Mesangial cell (primary cell): ENCODE data around the gene TRANK1. TPM values are rescaled to one million over a fixed set of nuclear protein-coding genes. Genes with fewer than 3 reads are reported as not detected.

ENCODE experiments used
- total RNA-seq: library from RNA; depleted of rRNA; stranded (reverse); fragments of >200 nt; gene quantifications from 2 replicates; pipeline ENCODE4 v1.2.3, GENCODE V29; 2015

Gene TRANK1
- total RNA-seq = 2.4 and 9.6 TPM in 2 replicates

DNA sequence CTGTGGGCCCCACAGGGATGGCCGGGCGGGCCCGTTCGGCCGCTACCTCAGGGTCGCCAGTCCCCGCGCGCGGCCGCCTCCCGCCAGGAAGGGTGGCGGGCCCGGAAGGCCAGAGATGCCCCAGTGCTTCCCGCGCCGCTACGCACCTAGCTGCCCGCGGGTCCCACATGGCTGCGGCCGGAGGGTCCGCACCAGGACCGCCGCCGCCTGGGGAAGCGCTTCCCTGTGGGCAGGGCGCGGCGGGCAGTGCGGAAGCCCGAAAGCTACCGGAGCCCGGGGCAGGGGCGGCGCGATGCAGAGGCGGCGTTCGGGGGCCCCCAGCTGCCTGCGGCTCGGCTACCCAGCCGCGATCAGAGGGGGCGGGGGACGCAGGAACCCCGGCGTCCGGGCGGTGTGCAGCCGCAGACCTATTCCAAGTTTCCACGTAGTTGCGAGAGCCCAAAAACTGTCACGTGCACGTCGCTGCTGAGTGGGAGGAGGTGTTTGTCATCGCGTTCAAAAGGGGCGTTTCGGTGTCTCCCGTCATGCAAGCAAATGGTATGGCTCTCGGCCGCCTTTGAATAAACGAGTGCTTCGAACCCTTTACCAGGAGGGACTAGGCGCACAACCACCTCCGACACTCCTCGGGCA, at the start of gene TRANK1:
Gene TRANK1, minus strand, starts transcription at position 414 of the 630 bp plus-strand sequence. Its CDS starts 245 bp downstream, at position 169.

DNA sequence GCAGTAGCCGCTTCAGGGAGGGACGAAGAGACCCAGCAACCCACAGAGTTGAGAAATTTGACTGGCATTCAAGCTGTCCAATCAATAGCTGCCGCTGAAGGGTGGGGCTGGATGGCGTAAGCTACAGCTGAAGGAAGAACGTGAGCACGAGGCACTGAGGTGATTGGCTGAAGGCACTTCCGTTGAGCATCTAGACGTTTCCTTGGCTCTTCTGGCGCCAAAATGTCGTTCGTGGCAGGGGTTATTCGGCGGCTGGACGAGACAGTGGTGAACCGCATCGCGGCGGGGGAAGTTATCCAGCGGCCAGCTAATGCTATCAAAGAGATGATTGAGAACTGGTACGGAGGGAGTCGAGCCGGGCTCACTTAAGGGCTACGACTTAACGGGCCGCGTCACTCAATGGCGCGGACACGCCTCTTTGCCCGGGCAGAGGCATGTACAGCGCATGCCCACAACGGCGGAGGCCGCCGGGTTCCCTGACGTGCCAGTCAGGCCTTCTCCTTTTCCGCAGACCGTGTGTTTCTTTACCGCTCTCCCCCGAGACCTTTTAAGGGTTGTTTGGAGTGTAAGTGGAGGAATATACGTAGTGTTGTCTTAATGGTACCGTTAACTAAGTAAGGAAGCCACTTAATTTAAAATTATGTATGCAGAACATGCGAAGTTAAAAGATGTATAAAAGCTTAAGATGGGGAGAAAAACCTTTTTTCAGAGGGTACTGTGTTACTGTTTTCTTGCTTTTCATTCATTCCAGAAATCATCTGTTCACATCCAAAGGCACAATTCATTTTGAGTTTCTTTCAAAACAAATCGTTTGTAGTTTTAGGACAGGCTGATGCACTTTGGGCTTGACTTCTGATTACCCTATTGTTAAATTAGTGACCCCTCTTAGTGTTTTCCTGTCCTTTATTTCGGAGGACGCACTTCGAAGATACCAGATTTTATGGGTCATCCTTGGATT, 48.8 kb upstream of the TRANK1 start, which contains the start of gene MLH1:
Gene MLH1, plus strand, starts transcription at position 193 of the 958 bp plus-strand sequence. Its CDS starts 30 bp downstream, at position 223.

DNA sequence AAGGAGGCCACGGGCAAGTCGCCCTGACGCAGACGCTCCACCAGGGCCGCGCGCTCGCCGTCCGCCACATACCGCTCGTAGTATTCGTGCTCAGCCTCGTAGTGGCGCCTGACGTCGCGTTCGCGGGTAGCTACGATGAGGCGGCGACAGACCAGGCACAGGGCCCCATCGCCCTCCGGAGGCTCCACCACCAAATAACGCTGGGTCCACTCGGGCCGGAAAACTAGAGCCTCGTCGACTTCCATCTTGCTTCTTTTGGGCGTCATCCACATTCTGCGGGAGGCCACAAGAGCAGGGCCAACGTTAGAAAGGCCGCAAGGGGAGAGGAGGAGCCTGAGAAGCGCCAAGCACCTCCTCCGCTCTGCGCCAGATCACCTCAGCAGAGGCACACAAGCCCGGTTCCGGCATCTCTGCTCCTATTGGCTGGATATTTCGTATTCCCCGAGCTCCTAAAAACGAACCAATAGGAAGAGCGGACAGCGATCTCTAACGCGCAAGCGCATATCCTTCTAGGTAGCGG, 48.0 kb upstream of the TRANK1 start, which contains the start of gene EPM2AIP1:
Gene EPM2AIP1, minus strand, starts transcription at position 326 of the 520 bp plus-strand sequence. Its CDS starts 54 bp downstream, at position 272.

Other genes with a start within 250 kb of the TRANK1 start
- under 0.01 TPM in 1 of 2 replicates, not detected in the other for gene DCLK3, start 180.5 kb downstream of the TRANK1 start, total RNA-seq
- gene EPM2AIP1, start 48.1 kb upstream of the TRANK1 start, total RNA-seq = 3.3 and 10.1 TPM in 2 replicates
- 27.1 and 42.4 TPM in 2 replicates for gene MLH1, start 48.5 kb upstream of the TRANK1 start, total RNA-seq
- 26.5 and 38.0 TPM in 2 replicates for gene LRRFIP2, start 229.5 kb upstream of the TRANK1 start, total RNA-seq